Stimulated activated CD4-positive, alpha-beta T cell treated with anti-CD3 and anti-CD28 coated beads, Interleukin-1b, Interleukin-23, amount 100 ng/mL, for 1 hour (primary cell): ENCODE data around the gene NTHL1.

Experiments
- DNase-seq, 2 donors: peaks; one replicate each; pipeline ENCODE4 v3.0.0-alpha.2; 2020; ENCODE audit warnings: low read depth in 2 of 2

NTHL1 gene

GRCh38 chr16:2083876-2084780, 36.5 kb upstream of the NTHL1 start:
- no peak for DNase-seq

- no peak for DNase-seq
Measured at GRCh38 chr16:2083409-2083808, 35.8 kb upstream of the NTHL1 start.

GRCh38 chr16:2082983-2083364, 35.3 kb upstream of the NTHL1 start:
- no peak for DNase-seq

GRCh38 chr16:2082171-2082982, 34.7 kb upstream of the NTHL1 start:
- no peak for DNase-seq

- DNase-seq: no peak
Measured at GRCh38 chr16:2081201-2082084, 33.8 kb upstream of the NTHL1 start.

GRCh38 chr16:2079991-2080390, 32.4 kb upstream of the NTHL1 start:
- DNase-seq: no peak

GRCh38 chr16:2079311-2079800, 31.7 kb upstream of the NTHL1 start:
- no peak for DNase-seq

- no peak for DNase-seq
Measured at GRCh38 chr16:2078691-2079090, 31.1 kb upstream of the NTHL1 start.

- no peak for DNase-seq
Measured at GRCh38 chr16:2078096-2078495, 30.5 kb upstream of the NTHL1 start.

GRCh38 chr16:2077696-2078095, 30.1 kb upstream of the NTHL1 start:
- DNase-seq: no peak

GRCh38 chr16:2077016-2077415, 29.4 kb upstream of the NTHL1 start:
- DNase-seq: no peak

GRCh38 chr16:2076072-2076865, 28.6 kb upstream of the NTHL1 start:
- no peak for DNase-seq

GRCh38 chr16:2075631-2076030, 28.0 kb upstream of the NTHL1 start:
- no peak for DNase-seq

GRCh38 chr16:2074071-2074470, 26.4 kb upstream of the NTHL1 start:
- no peak for DNase-seq

- DNase-seq: no peak
Measured at GRCh38 chr16:2072926-2073325, 25.3 kb upstream of the NTHL1 start.

- DNase-seq: no peak
Measured at GRCh38 chr16:2071454-2072202, 24.0 kb upstream of the NTHL1 start.

GRCh38 chr16:2070576-2071453, 23.2 kb upstream of the NTHL1 start:
- no peak for DNase-seq

- DNase-seq: no peak
Measured at GRCh38 chr16:2066139-2066538, 18.5 kb upstream of the NTHL1 start.

- DNase-seq: no peak
Measured at GRCh38 chr16:2064368-2064945, 16.8 kb upstream of the NTHL1 start.
